B cell (primary cell): ENCODE results near the gene LRCH1. TPM values are rescaled to one million over a fixed set of nuclear protein-coding genes. Genes with fewer than 3 reads are reported as not detected.

ENCODE experiments used
- ATAC-seq: fragments of 200-7000 bp; cut with Tn5 transposase; one replicate; pipeline ENCODE4 v1.10.0; 2021; ENCODE audit warnings: low read depth, mild to moderate bottlenecking, moderate number of reproducible peaks, moderate library complexity
- CTCF ChIA-PET: fragments of 350-600 bp; sonication (Branson Sonifier 250); formaldehyde crosslinking; loops from one replicate; lab custom pipeline; 2021; ENCODE audit warnings: antibody characterized with exemption, inconsistent platforms; lab: Charles Lee
- POLR2A ChIA-PET: fragments of 350-600 bp; sonication (Branson Sonifier 250); formaldehyde crosslinking; loops from one replicate; lab custom pipeline; 2021; ENCODE audit warnings: antibody characterized with exemption; lab: Charles Lee
- DNase-seq: peaks from one replicate; pipeline ENCODE4 v3.0.0; 2013
- H2AFZ ChIP-seq: 2 replicates; pipeline ENCODE4 v1.6.1; 2012; ENCODE audit warnings: mild to moderate bottlenecking, low read depth, low read length; ENCODE audit not compliant: insufficient read depth, poor library complexity, severe bottlenecking
- H3K27ac ChIP-seq, 2 donors: 1 replicate in 1 of 2; 2 replicates in 1 of 2; pipeline ENCODE4 v1.5.1; 2012 to 2013; ENCODE audit warnings: low read length in 2 of 2, mild to moderate bottlenecking in 2 of 2, moderate library complexity in 1 of 2
- H3K27me3 ChIP-seq, 4 experiments: fragments of 200-600 bp in 1 of 4; sonication (generic) in 1 of 4; replicated peaks in 1 of 4; 1 replicate in 2 of 4; 2 replicates in 2 of 4; pipeline versions ENCODE4 v1.6.1 to v1.7.0; 2013 to 2016; ENCODE audit warnings: low read length in 3 of 4, mild to moderate bottlenecking in 2 of 4, mixed read lengths in 1 of 4, moderate library complexity in 1 of 4; ENCODE audit not compliant: insufficient read depth in 4 of 4, control insufficient read depth in 3 of 4; ENCODE audit errors: control extremely low read depth in 1 of 4
- H3K36me3 ChIP-seq, 2 experiments: replicated peaks in 1 of 2; 1 replicate in 1 of 2; 2 replicates in 1 of 2; pipeline versions ENCODE4 v1.6.1 to v1.7.1; 2013; ENCODE audit warnings: low read length in 1 of 2; ENCODE audit not compliant: insufficient read depth in 2 of 2, control insufficient read depth in 1 of 2; ENCODE audit errors: control extremely low read depth in 1 of 2, extremely low read depth in 1 of 2
- H3K4me1 ChIP-seq, 2 donors: fragments of 200-600 bp in 1 of 2; sonication (generic) in 1 of 2; 1 replicate in 1 of 2; 2 replicates in 1 of 2; pipeline versions ENCODE4 v1.5.1 to v1.6.1; 2013 to 2017; ENCODE audit warnings: low read length in 2 of 2; ENCODE audit not compliant: control insufficient read depth in 2 of 2, insufficient read depth in 2 of 2
- H3K4me2 ChIP-seq: replicated peaks from 2 replicates; pipeline ENCODE3; 2012; ENCODE audit warnings: mild to moderate bottlenecking, low read depth, low read length; ENCODE audit not compliant: poor library complexity, severe bottlenecking
- H3K4me3 ChIP-seq, 5 experiments: fragments of 200-600 bp in 1 of 5; sonication (generic) in 1 of 5; 1 replicate in 3 of 5; 2 replicates in 2 of 5; pipeline versions ENCODE4 v1.5.1 to v1.7.0; 2011 to 2016; ENCODE audit warnings: low read length in 4 of 5, mild to moderate bottlenecking in 4 of 5, low read depth in 2 of 5, control low read depth in 1 of 5, moderate library complexity in 1 of 5; ENCODE audit not compliant: insufficient read depth in 1 of 5; ENCODE audit errors: control extremely low read depth in 1 of 5, extremely low read depth in 1 of 5
- H3K79me2 ChIP-seq: fragments of 200-600 bp; sonication (generic); one replicate; pipeline ENCODE4 v1.6.0; 2016; ENCODE audit warnings: low read length; ENCODE audit not compliant: control insufficient read depth, insufficient read depth
- H3K9ac ChIP-seq: fragments of 200-600 bp; sonication (generic); 2 replicates; pipeline ENCODE4 v1.6.1; 2017; ENCODE audit warnings: mild to moderate bottlenecking, low read length, moderate library complexity
- H3K9me3 ChIP-seq, 3 donors: one replicate each; pipeline versions ENCODE4 v1.6.1 to v1.7.1; 2013; ENCODE audit warnings: low read length in 2 of 3; ENCODE audit not compliant: control insufficient read depth in 2 of 3, insufficient read depth in 1 of 3; ENCODE audit errors: control extremely low read depth in 1 of 3
- H4K20me1 ChIP-seq: 2 replicates; pipeline ENCODE4 v1.6.0; 2012; ENCODE audit warnings: mild to moderate bottlenecking, low read length; ENCODE audit not compliant: insufficient read depth, control insufficient read depth, poor library complexity, severe bottlenecking
- H3K27ac Mint-ChIP-seq: one replicate; pipeline ENCODE4 v1.8.0; 2021; ENCODE audit warnings: mixed read lengths
- H3K27me3 Mint-ChIP-seq: one replicate; pipeline ENCODE4 v1.8.0; 2021; ENCODE audit warnings: mixed read lengths
- H3K4me1 Mint-ChIP-seq: one replicate; pipeline ENCODE4 v1.8.0; 2021; ENCODE audit warnings: mixed read lengths
- H3K4me3 Mint-ChIP-seq: one replicate; pipeline ENCODE4 v1.8.0; 2021; ENCODE audit warnings: mixed read lengths
- H3K9me3 Mint-ChIP-seq: one replicate; pipeline ENCODE4 v1.8.0; 2022; ENCODE audit warnings: mixed read lengths; ENCODE audit not compliant: insufficient read depth
- CTCF ChIP-seq: fragments of 200-600 bp; IDR thresholded peaks from one replicate; pipeline ENCODE4 v1.8.0; 2022; ENCODE audit warnings: antibody characterized with exemption, mild to moderate bottlenecking
- EZH2 ChIP-seq: IDR thresholded peaks from 2 replicates; pipeline ENCODE4 v1.6.1; 2012; ENCODE audit warnings: borderline replicate concordance, low read depth, mild to moderate bottlenecking, moderate library complexity, low read length; ENCODE audit not compliant: insufficient read depth, poor library complexity, severe bottlenecking
- WGBS: methylation state at CpG from one replicate; pipeline ENCODE4 v1.1.5; 2013; ENCODE audit warnings: missing lambda C conversion rate; ENCODE audit not compliant: insufficient coverage; 5-methylcytosine and 5-hydroxymethylcytosine counted together
- intact Hi-C: fragments of 100-400 bp; cut with micrococcal nuclease; formaldehyde crosslinking; loops from one replicate; pipeline ENCODE4 v1.10.0; 2022
- polyA plus RNA-seq: library from polyadenylated mRNA; depleted of rRNA; stranded (reverse); fragments of >200 nt; gene quantifications from 2 replicates; pipeline ENCODE4 v1.2.3, GENCODE V29; 2012
- total RNA-seq, 2 donors: library from RNA; stranded (reverse); fragments of 120-200 nt in 1 of 2; gene quantifications; 1 replicate in 1 of 2; 2 replicates in 1 of 2; pipeline versions ENCODE4 v1.2.3 to v1.2.4, GENCODE V29; 2013 to 2022

LRCH1 gene
- total and polyA plus RNA-seq, 2 donors (not counting 1 experiment from before 2014, with no cell fraction given) = 13.0 to 50.3 TPM

GRCh38 chr13:46775385-46776107 is 222.6 kb downstream of the LRCH1 start:
- TF ChIP-seq EZH2 = no peak
- TF ChIP-seq CTCF = no peak
- no peak overlapping the region for H3K4me3 Mint-ChIP-seq
- no peaks in the 10 kb centered on the region for H3K4me1 Mint-ChIP-seq
- Histone ChIP-seq H3K4me2 (no peak overlapping the region), H3K27me3 (no peaks in the 10 kb centered on the region), H2AFZ (no peak overlapping the region), H3K36me3 (peaks cover 7 to 61% of the 10 kb centered on the region in 2 experiments), H3K4me1 (no peaks in the 10 kb centered on the region), H3K27ac (no peak overlapping the region), H3K4me3 (no peak overlapping the region), H4K20me1 (no peaks in the 10 kb centered on the region), H3K9ac (no peak overlapping the region), H3K9me3 (peaks cover 0 to 3% (median 0%) of the 10 kb centered on the region in 3 donors), H3K79me2 (no peaks in the 10 kb centered on the region)
- ATAC-seq = no peak
- POLR2A ChIA-PET = no interaction called here
- WGBS = 100% methylated on average over 5 of the region's 8 CpGs
- CTCF ChIA-PET = interaction anchor here (1.8 kb wide), 1 partner anchor 10 kb away, joined by 8 read pairs; no protein-coding TSS in a partner anchor
- no peaks in the 10 kb centered on the region for H3K9me3 Mint-ChIP-seq
- intact Hi-C loops = no loop called here
- H3K27ac Mint-ChIP-seq = no peak overlapping the region
- no peaks in the 10 kb centered on the region for H3K27me3 Mint-ChIP-seq
- DNase-seq = no peak

GRCh38 chr13:46778095-46778494 is 225.1 kb downstream of the LRCH1 start:
- H3K4me1 ChIP-seq = no peaks in the 10 kb centered on the region
- H3K4me1 Mint-ChIP-seq = no peaks in the 10 kb centered on the region
- no peak overlapping the region for H3K27ac Mint-ChIP-seq
- H3K4me2 ChIP-seq = no peak overlapping the region
- H3K9me3 Mint-ChIP-seq = no peaks in the 10 kb centered on the region
- no peak overlapping the region for H3K9ac ChIP-seq
- H3K4me3 ChIP-seq = no peak overlapping the region
- TF ChIP-seq CTCF = no peak
- TF ChIP-seq EZH2 = no peak
- no peaks in the 10 kb centered on the region for H3K9me3 ChIP-seq
- H3K27me3 ChIP-seq = no peaks in the 10 kb centered on the region
- no peaks in the 10 kb centered on the region for H3K79me2 ChIP-seq
- CTCF ChIA-PET = no interaction called here
- ATAC-seq = no peak
- no peak for DNase-seq
- no peak overlapping the region for H3K27ac ChIP-seq
- no CpG with 5 or more reads among the region's 3 CpGs for WGBS
- intact Hi-C loops = no loop called here
- no peaks in the 10 kb centered on the region for H3K27me3 Mint-ChIP-seq
- peaks cover 3 to 76% of the 10 kb centered on the region in 2 experiments for H3K36me3 ChIP-seq
- H2AFZ ChIP-seq = no peak overlapping the region
- H3K4me3 Mint-ChIP-seq = no peak overlapping the region
- H4K20me1 ChIP-seq = no peaks in the 10 kb centered on the region
- POLR2A ChIA-PET = no interaction called here
